Stimulated activated CD8-positive, alpha-beta memory T cell treated with anti-CD3 and anti-CD28 coated beads, Interleukin-15, amount 100 ng/mL, for 24 hours (primary cell): ENCODE data around the gene TAAR6.
"Not testable (repeated sequence)": the region's sequence is repeated elsewhere in the genome, so short reads cannot be mapped to it uniquely, and the experiment has no call there.

ENCODE experiments used
- DNase-seq: peaks from one replicate; pipeline ENCODE4 v3.0.0-alpha.2; 2020; ENCODE audit warnings: low read depth

Gene TAAR6

DNA sequence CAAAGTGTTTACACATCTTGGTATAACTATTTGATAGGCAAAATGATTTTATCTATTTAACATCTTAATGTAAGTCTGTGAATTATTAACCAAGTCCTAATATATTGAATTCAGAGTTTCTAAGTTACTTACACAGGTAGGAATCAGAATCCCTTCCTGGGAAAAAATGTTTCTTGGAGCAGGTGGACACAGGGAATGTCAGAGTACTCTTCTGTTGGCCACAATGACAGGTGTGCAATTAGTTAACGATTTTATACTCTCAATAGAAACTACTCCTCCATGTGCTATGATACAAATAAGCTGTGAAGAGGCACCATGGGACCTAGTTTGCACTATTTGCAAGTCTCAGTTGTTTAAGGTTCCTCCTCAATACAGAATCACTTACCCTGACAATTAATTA lies 20.2 kb downstream of the TAAR6 start:
- no peak for DNase-seq

DNA sequence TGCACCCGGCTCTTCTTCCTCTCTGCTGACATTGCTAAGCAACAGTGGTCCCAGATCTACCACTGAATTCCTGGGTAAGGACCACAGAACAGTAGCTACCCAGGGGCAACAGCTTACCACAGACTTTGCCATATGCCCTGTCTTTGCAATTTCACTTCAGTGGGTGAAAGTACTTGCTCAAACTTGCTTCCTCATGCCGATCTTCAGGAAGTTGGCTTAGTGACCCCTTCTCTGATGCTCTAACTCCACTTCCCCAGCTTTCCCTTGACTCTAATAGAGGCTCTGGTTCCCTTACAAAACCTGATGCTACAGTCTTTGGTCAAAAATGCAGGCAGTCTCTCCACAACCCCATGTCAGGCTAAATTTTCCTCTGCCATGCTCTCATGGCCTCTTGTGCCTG lies 22.7 kb downstream of the TAAR6 start:
- DNase-seq = no peak

DNA sequence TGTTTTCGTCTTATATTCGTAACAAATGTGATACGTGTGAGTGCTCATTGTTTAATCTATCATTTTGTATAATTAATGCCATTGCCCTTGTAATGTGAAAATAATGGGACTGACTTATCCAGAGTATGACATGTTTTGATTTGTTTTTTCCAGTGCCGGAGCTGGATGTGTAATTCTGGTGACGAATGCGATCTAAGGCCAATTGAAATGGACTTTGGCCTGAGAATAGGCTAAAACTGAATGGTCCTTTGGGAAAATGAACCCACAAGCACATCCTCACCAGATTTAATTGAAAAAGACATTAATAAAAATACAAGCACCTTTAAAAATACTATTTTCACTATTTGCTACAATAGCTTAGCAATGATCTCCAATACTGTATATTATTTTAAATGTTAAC lies 26.1 kb downstream of the TAAR6 start:
- no peak for DNase-seq

DNA sequence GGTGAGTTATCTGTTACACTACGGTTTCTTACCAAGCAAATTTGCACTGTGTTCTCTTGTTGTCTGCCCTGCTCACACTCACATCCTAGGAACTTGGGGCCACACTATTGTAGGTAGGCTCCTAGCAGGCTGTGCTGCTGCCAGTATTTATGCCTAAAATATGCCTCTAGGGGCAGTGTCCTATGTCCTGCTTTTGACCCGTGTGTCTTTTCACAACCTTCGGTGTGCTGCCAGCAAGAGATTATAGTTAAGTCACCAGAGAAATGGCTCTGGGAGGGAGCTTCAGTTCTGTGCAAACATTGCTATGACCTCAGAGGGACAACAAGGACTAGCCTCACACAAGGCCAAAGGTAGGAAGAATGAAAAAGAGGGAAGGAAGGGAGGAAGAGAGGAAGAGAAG lies 28.4 kb downstream of the TAAR6 start:
- DNase-seq = no peak

DNA sequence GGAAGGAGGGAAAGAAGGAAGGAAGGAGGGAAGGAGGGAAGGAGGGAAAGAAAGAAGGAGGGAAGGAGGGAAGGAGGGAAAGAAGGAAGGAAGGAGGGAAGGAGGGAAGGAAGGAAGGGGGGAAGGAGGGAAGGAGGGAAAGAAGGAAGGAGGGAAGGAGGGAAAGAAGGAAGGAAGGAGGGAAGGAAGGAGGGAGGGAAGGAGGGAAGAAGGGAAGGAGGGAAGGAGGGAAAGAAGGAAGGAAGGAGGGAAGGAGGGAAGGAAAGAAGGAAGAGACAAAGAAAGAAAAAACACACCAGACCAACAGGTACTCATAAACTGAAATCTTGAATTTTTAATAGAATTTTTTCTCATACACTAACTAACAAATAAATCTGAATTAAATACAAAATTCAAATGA lies 30.8 kb downstream of the TAAR6 start:
- not testable (repeated sequence) for DNase-seq

DNA sequence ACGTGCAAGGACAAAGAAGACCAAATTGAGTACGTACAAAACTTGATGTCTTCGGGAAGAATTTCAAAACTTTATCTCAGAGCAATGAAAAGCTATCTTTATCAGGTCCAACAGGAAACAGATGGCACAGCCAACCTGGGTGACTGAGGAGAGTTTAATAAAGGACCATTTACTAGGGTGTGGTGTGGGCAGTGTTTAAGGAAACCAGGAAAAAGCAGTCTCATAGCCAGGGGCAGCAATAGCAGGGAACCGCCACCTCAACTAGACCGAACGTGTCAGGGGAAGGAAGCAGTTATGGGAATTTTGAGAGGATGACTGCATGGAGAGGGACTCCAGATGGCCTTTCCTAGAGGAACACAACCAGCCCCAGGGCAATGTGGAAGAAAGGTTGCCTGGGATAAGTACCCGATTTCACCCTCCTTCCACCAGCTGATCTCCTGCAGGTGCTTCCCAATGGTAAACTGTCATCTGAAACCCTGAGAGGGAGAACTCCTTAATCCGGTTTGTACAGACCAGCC lies 34.6 kb downstream of the TAAR6 start:
- DNase-seq = no peak

DNA sequence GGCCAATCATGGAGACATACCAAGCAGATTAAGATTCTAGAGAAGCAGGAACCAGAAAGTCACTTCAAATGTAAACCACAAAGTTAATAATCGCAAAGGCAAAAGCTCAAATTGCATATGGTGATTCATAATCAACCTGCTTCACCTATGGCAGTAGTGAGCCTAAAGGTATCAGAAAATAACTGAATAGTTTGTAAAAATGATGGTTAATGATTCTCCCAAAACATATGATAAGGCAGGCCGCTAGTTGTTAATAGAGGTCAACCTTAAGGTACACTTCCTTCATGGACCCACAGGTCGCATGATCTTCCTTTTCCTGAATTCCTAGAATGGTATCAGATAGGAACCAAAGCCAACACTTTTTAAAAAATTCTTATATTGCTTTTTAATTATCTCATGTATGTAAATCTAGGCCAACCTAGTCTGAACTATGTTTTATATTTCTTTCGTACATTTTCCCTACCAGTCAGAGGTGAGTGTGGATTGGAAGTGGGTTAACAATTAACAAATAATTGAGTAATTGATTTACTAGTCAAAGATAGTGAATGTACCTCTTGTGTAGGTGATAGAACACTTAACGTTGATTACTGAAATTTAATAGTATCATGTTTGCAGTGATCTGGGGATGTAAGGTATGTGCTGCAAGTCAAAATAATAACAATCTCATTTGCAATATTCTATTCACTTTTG lies 37.6 kb downstream of the TAAR6 start:
- DNase-seq = no peak

DNA sequence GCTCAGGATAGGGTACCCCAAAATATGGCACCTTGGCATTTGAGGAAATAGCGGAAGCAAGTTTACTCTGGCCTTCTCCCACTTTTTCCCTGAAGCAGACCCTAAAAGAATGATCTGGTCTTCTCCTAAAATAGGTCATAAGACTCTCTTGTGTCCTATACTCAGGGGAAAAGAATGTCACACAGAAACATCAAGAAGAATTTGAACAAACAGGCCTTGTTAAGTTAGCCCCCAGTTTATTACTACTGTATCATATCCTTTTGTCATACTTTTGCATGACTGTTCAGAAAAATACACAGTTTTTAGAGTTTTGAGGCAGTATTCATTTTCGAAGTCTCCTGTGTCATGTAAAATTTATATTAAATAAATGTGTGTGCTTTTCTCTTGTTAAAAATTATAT lies 41.5 kb downstream of the TAAR6 start:
- DNase-seq = no peak

DNA sequence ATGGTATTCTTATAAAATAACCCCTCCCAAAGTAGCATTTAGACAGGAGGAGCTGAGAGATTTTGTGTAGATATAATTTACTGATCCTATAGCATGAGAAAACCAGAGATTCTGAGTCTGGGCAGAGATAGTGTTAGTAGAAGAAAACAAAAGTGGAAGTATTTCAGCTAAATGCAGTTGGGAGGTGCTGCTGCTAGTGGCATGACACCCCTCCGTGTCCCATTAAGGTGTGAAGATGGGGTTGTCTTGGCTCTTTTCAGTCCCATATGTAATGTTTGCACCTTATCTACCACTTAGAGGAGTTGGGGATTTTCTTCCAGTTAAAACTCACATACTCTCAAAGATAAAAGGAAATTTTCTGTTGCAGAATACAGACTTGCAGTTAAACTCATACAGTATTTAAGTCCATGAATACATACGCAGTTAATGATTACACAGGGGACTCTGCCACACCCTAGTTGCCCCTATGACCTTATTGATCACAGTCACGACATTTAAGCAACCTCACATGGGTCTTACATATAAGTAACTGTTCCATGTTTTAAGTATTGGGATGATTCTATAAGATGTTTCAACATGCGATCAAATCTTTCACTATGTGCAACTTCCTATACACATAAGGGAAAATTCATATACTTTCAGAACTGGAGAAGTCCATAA lies 42.5 kb downstream of the TAAR6 start:
- DNase-seq = no peak

DNA sequence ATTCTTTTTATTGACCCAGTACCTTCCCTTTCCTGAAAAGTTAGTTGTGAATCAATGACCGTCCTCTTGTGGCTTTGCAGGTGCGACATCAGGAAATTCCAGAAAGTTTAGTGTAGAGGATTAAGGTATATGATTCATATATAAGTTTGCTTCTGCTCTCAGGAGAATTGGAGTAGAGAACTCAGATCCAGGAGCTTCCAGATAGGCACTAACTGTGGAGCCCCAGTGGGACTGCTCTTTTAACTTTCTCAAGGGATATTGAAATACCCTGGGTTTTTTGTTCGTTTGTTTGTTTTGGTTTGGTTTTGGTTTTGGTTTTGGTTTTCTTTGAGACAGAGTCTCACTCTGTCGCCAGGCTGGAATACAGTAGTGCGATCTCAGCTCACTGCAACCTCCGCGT lies 44.4 kb downstream of the TAAR6 start:
- no peak for DNase-seq

DNA sequence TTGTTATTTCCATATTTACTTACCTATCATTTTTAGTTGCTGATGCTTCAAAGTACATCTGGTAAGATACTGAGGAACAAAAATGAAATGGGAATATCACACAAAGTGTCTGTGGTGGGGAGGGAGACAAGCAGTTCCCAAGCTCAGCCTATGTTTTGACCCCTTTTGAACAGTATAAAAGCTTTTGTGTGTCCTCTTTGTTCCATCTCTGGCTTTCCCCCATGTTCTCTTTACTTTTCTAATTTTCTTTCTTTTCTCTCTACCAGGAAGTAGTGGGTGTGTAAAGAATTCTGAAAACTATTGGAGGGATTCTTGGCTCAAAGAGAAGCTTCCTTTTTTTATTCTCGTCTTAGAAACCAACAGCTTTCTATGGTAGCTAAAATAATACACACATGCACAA lies 46.6 kb downstream of the TAAR6 start:
- no peak for DNase-seq
